ENCODE data around the gene CCDC198.

GRCh38 chr14:57420033-57420432 lies 73.6 kb downstream of the CCDC198 start:
- no peak for TF ChIP-seq CTCF (IDR thresholded peaks at IDR 0.05)
- TF ChIP-seq EZH2 (IDR thresholded peaks at IDR 0.05; ENCODE audit: borderline replicate concordance, insufficient read depth, low read depth, low read length, poor library complexity, severe bottlenecking): no peak

Measured in B cell (primary cell).